ENCODE measurements around the gene PPAN. TPM values are rescaled to one million over a fixed set of nuclear protein-coding genes. Genes with fewer than 3 reads are reported as not detected.
A peak's percentile ranks its signal among the peaks of the same experiment; 100 is the strongest.

PPAN gene
- total RNA-seq, 2 experiments from 2014 or later: 99.2 to 107 TPM

- Mint-ChIP-seq H3K4me3 (no peak overlapping the region), H3K27ac (peak overlapping the region; percentile 10), H3K9me3 (no peaks in the 10 kb centered on the region), H3K4me1 (ENCODE audit: low read depth) (peaks cover 44% of the 10 kb centered on the region), H3K36me3 (peaks cover 68% of the 10 kb centered on the region), H3K27me3 (no peaks in the 10 kb centered on the region)
- ChIA-PET CTCF (interaction anchor here (2.1 kb wide), 1 partner anchor 104 kb away, joined by 7 read pairs; no protein-coding TSS in a partner anchor), POLR2A (no interaction called here)
- DNase-seq: no peak
- intact Hi-C loops (cut with micrococcal nuclease): no loop called here
Measured at GRCh38 chr19:10146142-10146541, 40.0 kb downstream of the PPAN start.

GRCh38 chr19:10149427-10149826 lies 43.3 kb downstream of the PPAN start:
- Mint-ChIP-seq H3K27me3 (no peaks in the 10 kb centered on the region), H3K4me1 (ENCODE audit: low read depth) (peaks cover 15% of the 10 kb centered on the region), H3K9me3 (no peaks in the 10 kb centered on the region), H3K36me3 (peaks cover 72% of the 10 kb centered on the region), H3K4me3 (no peak overlapping the region), H3K27ac (no peak overlapping the region)
- POLR2A ChIA-PET: interaction anchor here (0.7 kb wide), 1 partner anchor 14 kb away, joined by 3 read pairs; no protein-coding TSS in a partner anchor
- intact Hi-C loops (cut with micrococcal nuclease): no loop called here
- DNase-seq: no peak
- CTCF ChIA-PET: no interaction called here

DNA sequence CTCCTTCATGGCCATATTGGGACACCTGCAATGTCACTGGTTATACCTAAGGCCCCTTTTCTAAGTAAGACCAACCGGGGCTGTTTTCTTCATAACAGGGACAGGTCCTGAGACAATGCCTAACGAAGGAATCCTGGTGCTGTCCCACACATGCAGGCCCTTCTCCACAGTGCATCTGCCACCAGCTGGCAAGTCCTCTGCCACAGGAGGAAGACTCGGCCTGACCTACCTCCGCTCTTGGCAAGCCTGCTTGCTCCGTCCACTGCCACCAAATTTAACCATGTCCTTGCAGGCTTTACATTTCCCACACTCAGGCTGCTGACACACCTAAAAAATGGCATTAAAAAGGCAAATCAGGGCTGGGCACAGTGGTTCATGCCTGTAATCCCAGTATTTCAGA lies 45.4 kb downstream of the PPAN start:
- H3K27ac Mint-ChIP-seq: no peak overlapping the region
- no peak overlapping the region for H3K4me3 Mint-ChIP-seq
- CTCF ChIA-PET: no interaction called here
- no peaks in the 10 kb centered on the region for H3K9me3 Mint-ChIP-seq
- intact Hi-C loops (cut with micrococcal nuclease): no loop called here
- POLR2A ChIA-PET: no interaction called here
- DNase-seq: no peak
- H3K4me1 Mint-ChIP-seq (ENCODE audit: low read depth): peaks cover under 1% of the 10 kb centered on the region
- no peaks in the 10 kb centered on the region for H3K27me3 Mint-ChIP-seq
- H3K36me3 Mint-ChIP-seq: peaks cover 68% of the 10 kb centered on the region

DNA sequence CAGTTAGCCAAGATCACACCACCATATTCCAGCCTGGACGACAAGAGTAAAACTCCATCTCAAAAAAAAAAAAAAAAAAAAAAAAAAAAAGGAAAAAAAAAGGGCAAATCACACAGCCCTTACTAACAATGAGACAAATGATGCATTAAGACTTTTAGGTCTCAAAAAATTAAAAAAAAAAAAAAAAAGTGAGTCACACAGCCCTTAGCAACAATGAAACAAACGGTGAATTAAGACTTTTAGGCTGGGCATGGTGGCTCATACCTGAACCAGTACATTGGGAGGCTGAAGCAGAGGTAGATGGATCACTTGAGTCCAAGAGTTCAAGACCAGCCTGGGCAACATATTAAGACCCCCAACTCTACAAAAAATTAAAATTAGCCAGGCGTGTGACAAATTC lies 45.9 kb downstream of the PPAN start:
- intact Hi-C loops (cut with micrococcal nuclease): no loop called here
- CTCF ChIA-PET: no interaction called here
- POLR2A ChIA-PET: no interaction called here
- Mint-ChIP-seq H3K4me1 (ENCODE audit: low read depth) (no peaks in the 10 kb centered on the region), H3K27me3 (no peaks in the 10 kb centered on the region), H3K36me3 (peaks cover 69% of the 10 kb centered on the region), H3K9me3 (no peaks in the 10 kb centered on the region), H3K27ac (no peak overlapping the region), H3K4me3 (no peak overlapping the region)
- DNase-seq: no peak

GRCh38 chr19:10155839-10156238 lies 49.7 kb downstream of the PPAN start:
- Mint-ChIP-seq H3K9me3 (no peaks in the 10 kb centered on the region), H3K4me1 (ENCODE audit: low read depth) (no peaks in the 10 kb centered on the region), H3K27ac (no peak overlapping the region), H3K27me3 (no peaks in the 10 kb centered on the region), H3K4me3 (no peak overlapping the region), H3K36me3 (peaks cover 83% of the 10 kb centered on the region)
- intact Hi-C loops (cut with micrococcal nuclease): no loop called here
- DNase-seq: no peak
- ChIA-PET CTCF (interaction anchor here (1.0 kb wide), 1 partner anchor 29 kb away, joined by 3 read pairs; no protein-coding TSS in a partner anchor), POLR2A (no interaction called here)

DNA sequence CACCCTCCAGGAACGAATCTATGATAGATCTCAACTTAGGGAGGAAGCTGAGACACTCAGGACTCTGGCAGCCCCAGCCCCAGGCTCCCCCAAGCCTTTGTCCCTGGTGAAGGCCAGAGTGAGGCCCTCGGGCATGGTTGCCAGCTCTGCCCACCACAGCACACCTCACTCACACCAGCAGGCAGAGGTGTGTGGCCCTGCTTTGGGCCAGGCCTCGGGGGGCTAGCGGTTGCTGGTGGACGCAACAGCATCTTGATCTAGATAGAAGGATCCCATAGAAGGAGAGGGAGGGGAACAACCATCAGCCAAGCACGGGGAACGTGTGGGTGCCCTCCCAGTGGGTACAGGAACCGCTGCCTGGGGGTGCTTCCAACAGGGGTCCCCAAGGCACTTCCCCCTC lies 51.9 kb downstream of the PPAN start:
- Mint-ChIP-seq H3K4me1 (ENCODE audit: low read depth) (no peaks in the 10 kb centered on the region), H3K27ac (no peak overlapping the region), H3K27me3 (no peaks in the 10 kb centered on the region), H3K4me3 (no peak overlapping the region), H3K36me3 (peaks cover 76% of the 10 kb centered on the region), H3K9me3 (no peaks in the 10 kb centered on the region)
- CTCF ChIA-PET: no interaction called here
- intact Hi-C loops (cut with micrococcal nuclease): no loop called here
- POLR2A ChIA-PET: no interaction called here
- DNase-seq: no peak

GRCh38 chr19:10158485-10158884 lies 52.3 kb downstream of the PPAN start:
- H3K36me3 Mint-ChIP-seq: peaks cover 78% of the 10 kb centered on the region
- no peak overlapping the region for H3K4me3 Mint-ChIP-seq
- DNase-seq: no peak
- H3K4me1 Mint-ChIP-seq (ENCODE audit: low read depth): no peaks in the 10 kb centered on the region
- ChIA-PET CTCF (no interaction called here), POLR2A (no interaction called here)
- no peak overlapping the region for H3K27ac Mint-ChIP-seq
- intact Hi-C loops (cut with micrococcal nuclease): no loop called here
- H3K9me3 Mint-ChIP-seq: no peaks in the 10 kb centered on the region
- no peaks in the 10 kb centered on the region for H3K27me3 Mint-ChIP-seq

- Mint-ChIP-seq H3K9me3 (no peaks in the 10 kb centered on the region), H3K4me1 (ENCODE audit: low read depth) (no peaks in the 10 kb centered on the region), H3K4me3 (no peak overlapping the region), H3K27ac (no peak overlapping the region), H3K27me3 (no peaks in the 10 kb centered on the region), H3K36me3 (peaks cover 74% of the 10 kb centered on the region)
- ChIA-PET POLR2A (no interaction called here), CTCF (no interaction called here)
- no peak for DNase-seq
- intact Hi-C loops (cut with micrococcal nuclease): no loop called here
Measured at GRCh38 chr19:10159610-10160009, 53.4 kb downstream of the PPAN start.

Other genes starting within 250 kb of the PPAN start
- gene OLFM2, start 169.8 kb upstream of the PPAN start, total RNA-seq: under 1 TPM; 0.58 to 0.59 TPM
- 1 to 10 TPM; 2.8 to 2.9 TPM for gene COL5A3, start 95.9 kb upstream of the PPAN start, total RNA-seq
- gene RDH8, start 92.9 kb upstream of the PPAN start, total RNA-seq: not detected
- gene SHFL, start 20.0 kb upstream of the PPAN start, total RNA-seq: 10 to 100 TPM; 53.5 to 62.9 TPM
- gene ANGPTL6, start 3.7 kb upstream of the PPAN start, total RNA-seq: 10 to 100 TPM; 11.8 to 12.4 TPM
- gene P2RY11, start 5.3 kb downstream of the PPAN start, total RNA-seq: 10 to 100 TPM; 28.4 to 29.6 TPM
- gene EIF3G, start 13.5 kb downstream of the PPAN start, total RNA-seq: 100 to 1,000 TPM; 218 to 245 TPM
- gene DNMT1, start 88.6 kb downstream of the PPAN start, total RNA-seq: 100 to 1,000 TPM; 356 to 357 TPM
- 1 to 10 TPM; 9.4 to 9.8 TPM for gene S1PR2, start 125.0 kb downstream of the PPAN start, total RNA-seq
- 100 to 1,000 TPM; 106 to 115 TPM for gene MRPL4, start 145.9 kb downstream of the PPAN start, total RNA-seq
- gene ICAM1, start 164.8 kb downstream of the PPAN start, total RNA-seq: 10 to 100 TPM; 45.2 to 46.4 TPM
- under 1 TPM; 0.34 to 0.59 TPM for gene ICAM4, start 180.6 kb downstream of the PPAN start, total RNA-seq
- 1 to 10 TPM; 1.1 to 1.3 TPM for gene ICAM5, start 183.6 kb downstream of the PPAN start, total RNA-seq
- 1 to 10 TPM in 1 of 2 experiments, under 1 TPM in 1; 0.85 to 2.0 TPM for gene ZGLP1, start 203.5 kb downstream of the PPAN start, total RNA-seq
- 10 to 100 TPM in 1 of 2 experiments, 1 to 10 TPM in 1; 9.9 to 12.2 TPM for gene FDX2, start 209.7 kb downstream of the PPAN start, total RNA-seq
- 10 to 100 TPM; 81.5 to 85.0 TPM for gene RAVER1, start 227.2 kb downstream of the PPAN start, total RNA-seq
- gene ICAM3, start 233.3 kb downstream of the PPAN start, total RNA-seq: 100 to 1,000 TPM; 125 to 132 TPM